Measurements from ENCODE around the gene ACAA1.
"Not testable (repeated sequence)": the region's sequence is repeated elsewhere in the genome, so short reads cannot be mapped to it uniquely, and the experiment has no call there.

Gene ACAA1

DNA sequence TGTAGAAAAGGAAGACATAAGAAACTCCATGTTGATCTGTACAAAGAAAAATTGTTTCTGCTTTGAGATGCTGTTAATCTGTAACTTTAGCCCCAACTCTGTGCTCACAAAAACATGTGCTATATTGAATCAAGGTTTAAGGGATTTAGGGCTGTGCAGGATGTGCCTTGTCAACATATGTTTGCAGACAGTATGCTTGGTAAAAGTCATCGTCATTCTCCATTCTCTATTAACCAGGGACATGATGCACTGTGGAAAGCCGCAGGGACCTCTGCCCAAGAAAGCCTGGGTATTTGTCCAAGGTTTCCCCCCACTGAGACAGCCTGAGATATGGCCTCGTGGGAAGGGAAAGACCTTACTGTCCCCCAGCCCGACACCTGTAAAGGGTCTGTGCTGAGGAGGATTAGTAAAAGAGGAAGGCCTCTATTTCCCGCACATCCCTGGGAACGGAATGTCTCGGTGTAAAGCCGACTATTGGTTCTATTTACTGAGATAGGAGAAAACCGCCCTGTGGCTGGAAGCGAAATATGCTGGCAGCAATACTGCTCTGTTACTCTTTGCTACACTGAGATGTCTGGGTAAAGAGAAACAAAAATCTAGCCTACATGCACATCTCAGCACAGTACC, 2.3 kb downstream of the ACAA1 start:
- not testable (repeated sequence) for DNase-seq

DNA sequence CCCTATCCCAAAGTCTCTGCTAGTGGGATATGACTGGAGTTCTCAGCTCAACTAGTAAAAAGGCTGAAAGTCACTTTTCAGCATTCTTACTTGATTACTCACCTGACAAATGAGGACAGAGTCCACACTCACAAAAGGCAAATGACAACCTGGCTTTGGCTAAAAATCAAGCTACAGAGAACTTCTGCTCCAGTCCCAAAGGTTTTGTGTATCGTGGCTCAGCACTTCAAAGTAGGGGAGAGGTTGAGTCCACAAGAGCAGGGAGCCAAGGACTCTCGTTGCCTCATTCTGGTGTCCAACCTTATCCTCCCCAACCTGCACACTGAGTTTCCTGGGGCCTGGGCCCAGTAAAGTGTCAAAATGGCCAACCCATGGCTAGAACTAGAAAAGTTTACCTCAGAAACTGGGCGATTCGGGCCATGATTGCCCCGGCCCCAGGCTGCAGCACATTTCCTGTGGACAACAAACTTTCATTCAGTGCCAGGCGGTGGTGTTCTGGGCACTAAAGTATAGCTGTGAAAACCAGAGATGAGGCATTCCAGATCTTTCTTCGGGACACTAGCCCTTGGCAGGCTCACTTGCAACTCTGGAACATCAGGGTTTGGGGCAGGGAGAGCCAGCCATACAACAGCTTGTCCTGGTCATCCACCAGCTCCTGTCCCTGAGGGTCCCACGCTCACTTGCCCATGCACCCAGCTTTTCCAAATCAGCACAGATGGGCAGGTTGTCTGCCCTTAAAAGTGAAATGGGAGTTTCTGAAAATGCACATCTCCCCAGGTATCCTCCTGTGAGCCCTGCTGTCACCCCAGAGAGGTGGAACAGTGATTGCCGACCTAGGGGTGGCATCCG, 3.1 kb downstream of the ACAA1 start:
- DNase-seq = no peak

DNA sequence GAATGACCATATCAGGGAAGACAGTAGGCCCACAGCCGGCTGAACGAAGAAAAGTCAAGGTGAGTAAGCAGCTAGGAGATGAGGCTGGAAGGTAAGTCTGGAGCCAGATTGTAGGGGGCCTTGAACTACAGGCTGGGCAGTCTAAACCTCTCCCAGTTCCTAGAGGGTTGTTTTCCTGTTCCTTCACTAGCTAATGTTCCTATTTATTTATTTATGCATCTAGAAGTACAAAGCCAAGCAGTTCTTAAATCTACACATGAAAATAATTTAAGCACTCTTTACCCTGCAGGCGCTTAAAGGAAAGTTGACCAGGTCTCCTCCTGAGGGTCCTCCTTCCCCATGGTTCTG, 3.7 kb downstream of the ACAA1 start:
- DNase-seq = no peak

DNA sequence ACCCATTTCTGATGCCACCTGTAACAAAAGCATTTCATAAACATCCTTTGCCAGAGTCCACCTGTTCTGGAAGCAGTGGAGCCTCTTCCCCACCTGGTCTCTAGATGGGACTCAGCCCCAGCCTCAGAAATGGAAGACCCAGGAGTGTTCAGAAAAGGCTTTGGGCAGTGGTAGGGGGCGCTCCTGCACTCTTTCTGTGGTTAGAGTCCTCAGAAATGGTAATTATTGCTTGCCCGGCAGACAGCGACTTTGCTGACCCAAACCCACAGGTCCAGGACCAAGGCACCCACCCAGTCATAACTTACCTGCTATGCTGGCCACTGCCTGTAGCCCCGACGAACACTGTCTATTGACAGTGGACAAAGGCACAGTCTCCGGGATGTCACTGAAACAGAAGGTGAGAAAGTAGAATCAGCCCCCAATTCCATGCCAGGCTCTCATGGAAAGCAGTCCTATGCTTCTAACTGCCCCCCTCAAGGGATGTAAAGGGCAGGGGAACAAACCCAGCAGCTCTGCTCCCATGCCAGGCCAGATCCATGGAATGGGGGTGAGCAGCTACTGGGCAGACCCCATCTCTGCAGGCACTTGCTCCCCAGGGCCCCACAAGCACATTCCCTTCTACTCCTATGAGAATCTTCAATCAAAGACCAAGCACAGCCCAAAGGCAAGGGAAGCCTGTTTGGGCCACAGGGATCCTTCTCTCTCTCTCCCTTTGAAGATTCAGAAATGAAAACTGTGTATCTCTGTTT, 5.1 kb downstream of the ACAA1 start:
- no peak for DNase-seq

DNA sequence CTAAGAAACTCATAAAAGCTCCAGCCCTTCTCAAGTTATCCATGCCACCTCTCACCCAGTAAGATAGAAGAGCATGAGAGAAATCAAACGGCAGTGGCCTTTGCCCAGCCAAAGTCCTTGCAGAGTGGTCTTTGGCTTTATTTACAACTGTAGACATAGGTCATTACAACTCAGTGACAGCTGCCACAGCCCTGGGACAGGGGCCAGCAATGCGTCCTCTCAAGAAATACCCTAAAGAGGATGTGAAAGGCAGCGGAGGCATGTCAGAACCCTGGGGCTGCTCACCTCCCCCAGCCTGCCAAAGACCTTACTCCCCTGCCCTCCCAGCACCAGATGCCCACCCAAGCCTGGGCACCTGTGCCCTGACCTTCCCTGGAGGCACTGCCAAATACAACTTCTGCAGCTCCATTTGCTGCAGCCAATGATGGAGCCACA, 6.3 kb downstream of the ACAA1 start:
- no peak for DNase-seq

DNA sequence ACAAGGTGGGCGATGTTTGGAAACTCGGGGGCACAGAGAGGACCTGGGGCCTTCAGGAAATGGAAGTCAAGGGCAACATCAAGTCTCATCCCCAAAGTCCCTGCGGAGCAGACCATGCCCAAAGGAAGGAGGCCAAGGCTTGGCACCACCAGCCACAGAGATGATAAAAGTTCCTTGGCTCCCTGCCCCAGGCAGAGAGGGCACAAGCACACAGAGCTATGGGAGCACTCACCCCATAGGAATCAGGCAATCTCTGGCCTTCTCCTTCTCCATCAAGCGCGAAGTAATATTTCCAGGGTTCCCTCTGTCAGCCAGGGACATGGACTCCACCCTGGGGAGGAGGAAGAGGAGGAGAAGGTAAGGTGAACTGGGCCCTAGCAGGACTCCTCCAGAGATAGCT, 7.9 kb downstream of the ACAA1 start:
- no peak for DNase-seq

DNA sequence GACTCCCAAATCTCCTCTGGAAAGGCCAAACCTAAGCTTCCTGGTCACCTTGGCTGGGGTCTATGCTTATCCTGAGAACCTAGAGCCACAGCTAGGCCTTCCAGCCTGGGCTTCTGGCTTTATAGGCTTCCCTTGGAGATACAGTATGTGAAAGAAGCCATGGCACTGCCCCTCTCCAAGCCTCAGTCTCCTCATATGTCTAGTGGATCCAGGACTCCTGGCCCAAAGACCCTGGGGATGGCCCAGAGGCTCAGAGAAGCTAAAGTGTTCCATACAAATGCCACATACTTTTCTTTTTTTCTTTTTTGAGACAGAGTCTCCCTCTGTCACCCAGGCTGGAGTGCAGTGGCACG, 8.6 kb downstream of the ACAA1 start:
- no peak for DNase-seq

DNA sequence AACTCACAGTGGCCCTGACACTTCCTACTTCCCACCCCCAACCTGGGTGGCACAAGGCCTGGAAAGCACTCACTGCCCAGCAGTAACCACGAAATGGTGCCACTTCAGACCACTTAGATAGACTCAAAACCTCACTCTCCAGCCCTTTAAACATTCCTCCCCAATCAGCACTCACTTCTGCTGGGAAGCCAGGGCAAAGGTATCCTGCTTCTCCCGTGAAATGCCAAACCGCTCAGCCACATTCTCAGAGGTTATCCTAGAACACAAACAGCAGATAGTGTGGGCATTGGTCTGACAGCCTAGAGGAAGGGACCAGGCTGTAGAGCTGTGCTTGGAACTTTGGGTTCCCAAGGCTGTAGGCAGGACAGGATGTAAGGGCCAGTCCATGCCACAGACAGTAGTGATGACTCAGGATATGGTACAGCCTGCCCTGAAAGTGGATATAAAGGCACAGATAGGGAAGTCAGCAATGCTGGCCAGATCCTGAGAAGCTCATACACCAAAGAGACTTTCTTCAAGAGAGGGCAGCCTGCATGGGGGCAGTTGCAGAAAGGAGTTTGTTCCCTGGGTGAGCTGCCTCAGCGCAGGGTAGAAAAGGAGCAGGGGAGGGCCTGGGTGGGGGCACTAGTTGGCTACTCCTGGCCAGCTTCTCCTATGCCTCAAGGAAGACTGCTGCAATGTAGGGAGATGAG, 9.2 kb downstream of the ACAA1 start:
- DNase-seq = no peak

DNA sequence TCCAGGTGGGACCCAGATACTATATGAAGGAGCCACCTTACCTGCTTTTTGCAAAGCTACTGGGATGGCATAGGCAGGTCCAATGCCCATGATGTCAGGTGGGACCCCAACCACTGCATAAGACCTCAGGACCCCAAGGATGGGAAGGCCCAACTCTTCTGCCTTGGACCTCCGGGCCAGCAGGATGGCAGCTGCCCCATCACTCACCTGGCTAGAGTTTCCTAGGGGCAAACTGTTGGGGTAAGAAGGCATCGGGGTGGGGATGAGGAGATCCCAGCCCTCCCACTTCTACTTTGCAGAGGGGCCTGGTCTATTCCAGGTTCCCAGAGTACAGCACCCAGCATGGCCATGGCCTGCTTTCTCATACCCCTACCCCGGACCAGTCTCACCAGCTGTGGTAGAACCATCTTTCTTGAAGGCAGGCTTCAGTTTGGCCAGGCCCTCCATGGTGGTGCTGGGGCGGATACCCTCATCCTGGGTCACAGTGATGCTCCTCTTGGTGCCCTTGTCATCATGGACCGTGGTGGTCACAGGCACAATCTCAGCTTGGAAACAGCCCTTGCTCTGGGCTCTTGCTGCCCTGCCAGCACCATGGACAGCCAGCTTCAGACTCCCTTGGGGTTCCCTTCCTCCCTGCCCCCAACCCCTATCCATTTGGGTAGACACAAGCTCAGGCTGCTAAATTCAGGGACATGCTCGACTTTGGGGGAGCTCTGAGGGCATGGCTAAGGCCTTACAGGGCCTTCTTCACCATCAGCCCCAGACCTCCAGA, 10.6 kb downstream of the ACAA1 start:
- DNase-seq = no peak

DNA sequence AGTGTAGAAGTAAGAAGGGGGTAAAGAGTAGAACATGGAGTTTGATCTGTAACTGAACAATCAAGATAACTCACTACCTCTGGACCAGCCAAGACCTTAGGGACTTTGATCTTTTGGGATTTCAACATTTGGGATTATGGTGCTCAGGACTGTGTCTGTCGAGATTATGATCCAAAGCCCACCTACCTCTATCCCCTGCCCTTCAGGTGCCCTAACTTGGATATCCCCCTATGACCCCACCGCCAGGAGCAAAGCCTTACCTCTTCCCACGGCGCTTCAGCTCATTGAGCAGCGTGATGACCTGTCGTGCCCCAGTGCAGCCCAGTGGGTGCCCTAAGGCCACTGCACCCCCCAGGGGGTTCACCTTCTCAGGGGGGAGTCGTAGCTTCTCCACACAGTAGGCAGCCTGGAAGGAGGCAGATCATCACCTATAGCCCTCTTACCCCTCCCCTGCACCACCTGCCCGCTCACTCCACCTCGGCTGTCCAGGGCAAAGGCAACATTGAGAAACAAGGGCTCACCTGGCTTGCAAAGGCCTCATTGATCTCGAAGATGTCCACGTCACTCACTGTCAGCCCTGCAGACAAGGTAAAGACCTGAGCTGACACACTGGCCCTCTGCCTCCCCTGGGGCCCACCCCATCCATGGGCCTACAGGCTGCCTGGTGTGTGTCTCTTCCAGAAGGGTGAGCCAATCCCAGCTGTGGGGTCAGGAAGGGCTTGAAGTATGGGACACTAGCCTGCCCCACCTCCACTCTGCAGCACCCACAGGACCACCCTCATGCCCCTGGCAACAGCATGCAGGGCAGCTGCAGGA, 11.4 kb downstream of the ACAA1 start:
- no peak for DNase-seq

DNA sequence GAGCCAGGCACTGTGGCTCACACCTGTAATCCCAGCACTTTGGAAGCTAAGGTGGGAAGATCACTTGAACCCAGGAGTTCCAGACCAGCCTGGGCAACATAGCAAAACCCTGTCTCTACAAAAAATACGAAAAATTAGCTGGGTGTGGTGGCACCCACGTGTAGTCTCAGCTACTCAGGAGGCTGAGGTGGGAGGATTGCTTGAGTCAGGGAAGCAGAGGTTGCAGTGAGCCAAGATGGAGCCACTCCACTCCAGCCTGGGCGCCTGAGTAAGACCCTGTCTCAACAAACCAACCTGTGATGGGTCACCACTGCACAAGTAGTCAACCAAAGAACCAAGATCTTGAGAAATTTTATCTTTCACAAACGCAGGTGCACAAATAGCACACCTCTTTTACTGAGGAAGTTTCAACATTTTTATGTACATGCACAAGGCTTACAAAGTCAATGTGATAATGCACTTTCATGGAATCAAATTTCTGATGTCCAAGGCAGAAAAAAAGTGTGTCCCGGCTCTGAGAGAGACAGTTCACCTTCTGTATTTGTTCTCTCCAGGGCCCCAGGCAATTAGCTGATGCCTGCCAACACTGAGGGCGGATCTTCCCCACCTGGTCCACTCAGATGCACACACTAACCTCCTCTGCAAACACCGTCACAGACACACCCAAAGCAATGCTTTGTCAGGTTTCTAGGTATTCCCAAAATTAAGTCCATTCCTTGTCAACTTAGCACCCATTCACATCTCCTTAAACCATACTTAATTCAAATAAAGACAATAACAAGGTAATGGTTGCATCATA, 12.4 kb downstream of the ACAA1 start:
- no peak for DNase-seq

DNA sequence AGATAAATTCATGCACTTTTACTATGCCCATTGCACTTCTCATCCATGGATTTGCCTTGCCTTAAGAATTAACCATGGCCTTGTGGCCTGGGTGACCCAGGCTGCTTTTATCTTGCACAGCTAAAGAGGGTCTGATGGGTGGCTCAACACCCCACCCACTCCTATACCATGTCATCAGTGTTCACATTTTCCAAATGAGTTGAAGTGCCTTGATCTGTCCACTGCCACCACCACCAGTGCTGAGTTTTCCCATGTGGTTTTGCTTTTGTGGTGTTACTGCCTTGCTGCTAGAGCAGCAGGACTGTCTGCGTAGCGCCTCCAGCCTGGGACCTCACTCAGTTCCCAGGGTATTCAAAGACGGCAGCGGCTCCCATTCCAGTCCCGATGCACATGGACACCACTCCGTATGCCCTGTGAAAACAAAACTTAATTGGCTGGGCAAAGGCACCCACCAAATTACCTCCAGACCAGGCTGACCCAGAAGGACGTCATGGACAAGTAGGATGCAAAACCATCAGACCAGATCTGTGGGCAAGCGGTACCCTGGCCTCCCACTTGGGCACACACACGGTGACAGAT, 14.1 kb downstream of the ACAA1 start:
- DNase-seq = no peak

DNA sequence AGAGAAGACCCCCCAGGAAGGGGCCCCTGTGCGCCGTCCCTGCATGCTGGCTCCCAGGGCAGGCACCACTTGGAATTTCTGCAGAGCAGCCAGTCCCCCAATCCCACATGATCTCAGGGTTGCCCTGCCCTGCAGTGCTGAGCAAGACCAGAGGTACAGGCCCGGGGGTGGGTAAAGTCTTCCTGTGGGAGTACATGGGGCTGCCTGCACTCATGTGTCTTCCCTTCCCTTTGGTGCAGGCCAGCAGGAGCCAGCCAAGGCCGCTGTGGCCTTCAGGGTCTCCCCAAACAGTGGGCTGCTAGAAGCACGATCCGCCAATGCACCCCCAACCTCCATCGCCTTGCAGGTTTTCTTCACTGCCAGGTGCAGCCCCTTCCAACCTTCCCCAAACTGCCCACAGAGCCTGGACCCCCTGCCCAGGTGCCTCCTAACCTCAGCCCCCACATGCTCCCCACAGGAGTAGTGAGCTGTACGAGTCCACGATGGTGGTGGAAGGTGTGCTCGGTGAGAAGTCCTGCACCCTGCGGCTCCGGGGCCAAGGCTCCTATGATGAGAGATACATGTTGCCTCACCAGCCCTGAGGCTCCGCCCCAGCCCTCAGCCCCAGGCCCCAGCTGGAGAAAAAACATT, 15.0 kb downstream of the ACAA1 start:
- DNase-seq = no peak

DNA sequence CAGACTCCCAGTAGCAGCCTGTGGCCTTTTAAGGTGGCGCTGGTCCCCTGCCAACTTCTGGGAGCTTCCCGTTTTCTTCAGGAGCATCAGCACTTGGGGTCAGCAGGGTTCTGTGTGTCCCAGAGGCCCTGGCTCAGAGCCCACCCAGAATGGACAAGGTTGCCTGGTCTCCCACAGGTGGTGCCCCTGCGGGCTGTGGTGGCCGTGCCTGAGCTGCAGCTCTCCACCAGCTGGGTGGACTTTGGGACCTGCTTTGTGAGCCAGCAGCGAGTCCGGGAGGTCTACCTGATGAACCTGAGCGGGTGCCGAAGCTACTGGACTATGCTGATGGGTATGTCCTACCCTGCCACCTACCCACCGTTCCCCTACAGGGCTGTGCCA, 15.5 kb downstream of the ACAA1 start:
- no peak for DNase-seq

DNA sequence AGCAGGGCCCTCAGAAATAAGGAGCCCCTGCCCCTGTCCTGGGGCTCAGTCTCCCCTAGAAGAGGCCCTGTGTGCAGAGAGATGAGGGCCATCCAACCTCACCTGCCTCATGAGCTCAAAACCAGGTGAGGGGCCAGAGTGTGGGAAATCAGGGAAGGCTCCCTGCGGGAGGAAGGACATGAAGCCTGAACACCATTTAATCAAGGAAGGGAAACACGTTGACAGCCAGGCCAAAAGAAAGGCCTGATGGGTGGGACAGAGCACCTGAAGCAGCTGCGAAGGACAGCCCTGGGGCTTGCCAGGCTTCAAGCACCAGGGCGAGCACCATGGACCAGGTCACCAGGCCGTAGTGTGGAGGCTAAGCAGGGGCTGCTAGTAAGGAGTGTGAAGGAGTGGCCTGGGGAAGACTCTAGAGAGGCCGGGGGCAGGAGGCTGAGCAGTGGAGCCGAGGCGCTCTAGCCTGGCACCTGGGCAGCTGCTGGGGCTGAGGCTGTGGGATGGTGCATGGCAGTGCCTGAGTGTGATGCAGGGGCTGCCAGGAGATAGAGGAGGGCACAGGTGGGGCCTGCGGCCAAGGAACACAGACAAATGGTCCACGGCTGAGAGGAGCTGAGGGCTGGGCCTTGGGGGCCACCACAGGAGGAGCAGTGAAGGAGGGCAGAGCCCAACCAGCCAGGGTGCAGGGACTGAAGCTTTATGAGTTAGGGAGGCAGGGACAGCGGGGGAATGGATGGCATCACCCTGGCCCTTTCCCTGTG, 16.1 kb downstream of the ACAA1 start:
- DNase-seq = no peak

DNA sequence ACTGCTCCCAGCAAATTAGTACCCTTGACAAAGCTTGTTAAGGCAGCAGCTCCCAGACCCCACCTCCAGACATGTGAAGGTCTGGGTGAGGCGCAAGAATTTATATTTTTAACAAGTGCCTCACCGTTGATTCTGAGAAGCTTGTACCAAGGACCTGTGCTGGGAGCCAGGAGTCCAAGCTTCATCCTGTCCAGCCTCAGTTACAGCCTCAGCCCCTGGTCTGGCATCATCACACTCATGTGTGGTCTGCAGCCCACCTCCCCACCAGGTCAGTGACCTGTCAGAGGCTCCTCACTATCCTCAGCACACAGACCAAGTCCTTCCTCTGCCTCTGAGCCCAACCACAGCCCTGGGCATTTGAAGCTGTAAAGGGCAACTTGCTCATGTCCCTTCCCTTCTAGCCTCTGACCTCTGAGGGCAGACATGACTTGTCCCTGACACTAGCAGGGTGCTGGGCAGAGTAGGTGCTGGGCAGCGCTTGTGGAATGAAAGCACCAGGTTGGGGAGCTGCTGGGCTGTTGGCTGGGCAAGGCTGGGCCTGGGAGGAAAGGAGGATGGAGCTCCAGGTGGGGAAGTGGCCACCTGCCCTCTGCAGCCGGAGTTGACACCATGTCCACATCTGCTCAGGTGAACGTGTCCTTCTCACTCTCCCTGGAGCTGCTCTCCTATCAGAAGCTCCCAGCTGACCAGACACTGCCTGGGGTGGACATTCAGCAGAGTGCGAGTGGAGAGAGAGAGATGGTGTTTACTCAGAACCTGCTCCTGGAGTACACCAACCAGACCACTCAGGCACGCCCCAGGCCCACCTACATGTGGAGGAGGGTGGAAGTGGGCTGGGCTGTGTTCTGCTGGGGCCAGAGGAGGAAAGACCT, 16.9 kb downstream of the ACAA1 start:
- DNase-seq = no peak

DNA sequence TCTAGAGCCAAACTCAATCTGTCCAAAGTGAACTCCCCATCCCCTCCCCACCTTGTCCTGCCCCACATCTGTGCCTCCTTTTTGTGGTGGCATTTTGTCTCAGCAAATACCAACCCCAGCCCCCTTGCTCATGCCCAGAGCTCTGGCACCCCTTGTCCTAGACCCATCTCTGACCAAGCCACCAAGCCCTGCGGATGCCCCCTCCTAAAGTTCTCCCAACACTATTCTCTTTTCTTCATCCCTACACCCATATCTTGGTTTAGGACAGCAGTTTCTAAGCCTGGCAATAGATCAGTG, 17.7 kb downstream of the ACAA1 start:
- no peak for DNase-seq

All from activated naive CD4-positive, alpha-beta T cell treated with anti-CD3 and anti-CD28 coated beads, Interleukin-2, amount 50 U/mL, for 16 hours (primary cell).